ENCODE results near the gene TRIAP1. TPM values are rescaled to one million over a fixed set of nuclear protein-coding genes. Genes with fewer than 3 reads are reported as not detected.

TRIAP1 gene
- total RNA-seq, 1 donor from 2014 or later = 12.1 TPM

- no peaks in the 10 kb centered on the region for H3K9me3 ChIP-seq
Observed at GRCh38 chr12:120480211-120480610, 34.0 kb upstream of the TRIAP1 start.

GRCh38 chr12:120479458-120479857, 33.3 kb upstream of the TRIAP1 start:
- no peak for DNase-seq (ENCODE audit: low spot score in 2 of 2)

More at GRCh38 chr12:120480211-120480610, 34.0 kb upstream of the TRIAP1 start:
- H3K27me3 ChIP-seq = no peaks in the 10 kb centered on the region
- no peak for DNase-seq (ENCODE audit: low spot score in 2 of 2)
- no peak for TF ChIP-seq CTCF (IDR thresholded peaks at IDR 0.05)
- H3K4me3 ChIP-seq = no peak overlapping the region
- H3K4me1 ChIP-seq = no peaks in the 10 kb centered on the region
- intact Hi-C loops (cut with DNase I) = no loop called here
- H3K36me3 ChIP-seq = peaks cover 0 to 9% of the 10 kb centered on the region in 2 donors
- no peak overlapping the region for H3K27ac ChIP-seq

GRCh38 chr12:120475643-120476042, 29.5 kb upstream of the TRIAP1 start:
- TF ChIP-seq CTCF (IDR thresholded peaks at IDR 0.05) = no peak
- Histone ChIP-seq H3K36me3 (no peaks in the 10 kb centered on the region), H3K9me3 (no peaks in the 10 kb centered on the region), H3K4me1 (peaks cover 0 to 7% of the 10 kb centered on the region in 2 donors), H3K27ac (no peak overlapping the region), H3K4me3 (no peak overlapping the region), H3K27me3 (no peaks in the 10 kb centered on the region)
- intact Hi-C loops (cut with DNase I) = no loop called here
- DNase-seq (ENCODE audit: low spot score in 2 of 2) = no peak

More at GRCh38 chr12:120479458-120479857, 33.3 kb upstream of the TRIAP1 start:
- no peaks in the 10 kb centered on the region for H3K9me3 ChIP-seq
- H3K4me1 ChIP-seq = no peaks in the 10 kb centered on the region
- peaks cover 0 to 9% of the 10 kb centered on the region in 2 donors for H3K36me3 ChIP-seq
- intact Hi-C loops (cut with DNase I) = no loop called here
- no peaks in the 10 kb centered on the region for H3K27me3 ChIP-seq
- TF ChIP-seq CTCF (IDR thresholded peaks at IDR 0.05) = no peak
- H3K4me3 ChIP-seq = no peak overlapping the region
- no peak overlapping the region for H3K27ac ChIP-seq

GRCh38 chr12:120474616-120474960, 28.4 kb upstream of the TRIAP1 start:
- no peak for TF ChIP-seq CTCF (IDR thresholded peaks at IDR 0.05)
- DNase-seq (ENCODE audit: low spot score in 2 of 2) = peak in 1 of 2 donors; percentile 68
- Histone ChIP-seq H3K9me3 (no peaks in the 10 kb centered on the region), H3K27ac (peak overlapping the region in 1 of 2 donors; percentile 26), H3K4me3 (no peak overlapping the region), H3K27me3 (no peaks in the 10 kb centered on the region), H3K4me1 (peaks cover 5 to 14% of the 10 kb centered on the region in 2 donors), H3K36me3 (no peaks in the 10 kb centered on the region)
- intact Hi-C loops (cut with DNase I) = no loop called here

GRCh38 chr12:120473807-120474615, 27.8 kb upstream of the TRIAP1 start:
- TF ChIP-seq CTCF (IDR thresholded peaks at IDR 0.05) = no peak
- Histone ChIP-seq H3K4me1 (peaks cover 5 to 14% of the 10 kb centered on the region in 2 donors), H3K27me3 (no peaks in the 10 kb centered on the region), H3K9me3 (no peaks in the 10 kb centered on the region), H3K36me3 (no peaks in the 10 kb centered on the region), H3K27ac (peak overlapping the region in 1 of 2 donors; percentile 26), H3K4me3 (no peak overlapping the region)
- no peak for DNase-seq (ENCODE audit: low spot score in 2 of 2)
- intact Hi-C loops (cut with DNase I) = no loop called here
